B cell (primary cell): ENCODE data around the gene LCN12. TPM values are rescaled to one million over a fixed set of nuclear protein-coding genes. Genes with fewer than 3 reads are reported as not detected.

ENCODE experiments used
- ATAC-seq: fragments of 200-7000 bp; cut with Tn5 transposase; one replicate; pipeline ENCODE4 v1.10.0; 2021; ENCODE audit warnings: low read depth, mild to moderate bottlenecking, moderate number of reproducible peaks, moderate library complexity
- CTCF ChIA-PET: fragments of 350-600 bp; sonication (Branson Sonifier 250); formaldehyde crosslinking; loops from one replicate; lab custom pipeline; 2021; ENCODE audit warnings: antibody characterized with exemption, inconsistent platforms; lab: Charles Lee
- POLR2A ChIA-PET: fragments of 350-600 bp; sonication (Branson Sonifier 250); formaldehyde crosslinking; loops from one replicate; lab custom pipeline; 2021; ENCODE audit warnings: antibody characterized with exemption; lab: Charles Lee
- DNase-seq: peaks from one replicate; pipeline ENCODE4 v3.0.0; 2013
- H2AFZ ChIP-seq: 2 replicates; pipeline ENCODE4 v1.6.1; 2012; ENCODE audit warnings: mild to moderate bottlenecking, low read depth, low read length; ENCODE audit not compliant: insufficient read depth, poor library complexity, severe bottlenecking
- H3K27ac ChIP-seq, 2 donors: 1 replicate in 1 of 2; 2 replicates in 1 of 2; pipeline ENCODE4 v1.5.1; 2012 to 2013; ENCODE audit warnings: low read length in 2 of 2, mild to moderate bottlenecking in 2 of 2, moderate library complexity in 1 of 2
- H3K27me3 ChIP-seq, 4 experiments: fragments of 200-600 bp in 1 of 4; sonication (generic) in 1 of 4; replicated peaks in 1 of 4; 1 replicate in 2 of 4; 2 replicates in 2 of 4; pipeline versions ENCODE4 v1.6.1 to v1.7.0; 2013 to 2016; ENCODE audit warnings: low read length in 3 of 4, mild to moderate bottlenecking in 2 of 4, mixed read lengths in 1 of 4, moderate library complexity in 1 of 4; ENCODE audit not compliant: insufficient read depth in 4 of 4, control insufficient read depth in 3 of 4; ENCODE audit errors: control extremely low read depth in 1 of 4
- H3K36me3 ChIP-seq, 2 experiments: replicated peaks in 1 of 2; 1 replicate in 1 of 2; 2 replicates in 1 of 2; pipeline versions ENCODE4 v1.6.1 to v1.7.1; 2013; ENCODE audit warnings: low read length in 1 of 2; ENCODE audit not compliant: insufficient read depth in 2 of 2, control insufficient read depth in 1 of 2; ENCODE audit errors: control extremely low read depth in 1 of 2, extremely low read depth in 1 of 2
- H3K4me1 ChIP-seq, 2 donors: fragments of 200-600 bp in 1 of 2; sonication (generic) in 1 of 2; 1 replicate in 1 of 2; 2 replicates in 1 of 2; pipeline versions ENCODE4 v1.5.1 to v1.6.1; 2013 to 2017; ENCODE audit warnings: low read length in 2 of 2; ENCODE audit not compliant: control insufficient read depth in 2 of 2, insufficient read depth in 2 of 2
- H3K4me2 ChIP-seq: replicated peaks from 2 replicates; pipeline ENCODE3; 2012; ENCODE audit warnings: mild to moderate bottlenecking, low read depth, low read length; ENCODE audit not compliant: poor library complexity, severe bottlenecking
- H3K4me3 ChIP-seq, 5 experiments: fragments of 200-600 bp in 1 of 5; sonication (generic) in 1 of 5; 1 replicate in 3 of 5; 2 replicates in 2 of 5; pipeline versions ENCODE4 v1.5.1 to v1.7.0; 2011 to 2016; ENCODE audit warnings: low read length in 4 of 5, mild to moderate bottlenecking in 4 of 5, low read depth in 2 of 5, control low read depth in 1 of 5, moderate library complexity in 1 of 5; ENCODE audit not compliant: insufficient read depth in 1 of 5; ENCODE audit errors: control extremely low read depth in 1 of 5, extremely low read depth in 1 of 5
- H3K79me2 ChIP-seq: fragments of 200-600 bp; sonication (generic); one replicate; pipeline ENCODE4 v1.6.0; 2016; ENCODE audit warnings: low read length; ENCODE audit not compliant: control insufficient read depth, insufficient read depth
- H3K9ac ChIP-seq: fragments of 200-600 bp; sonication (generic); 2 replicates; pipeline ENCODE4 v1.6.1; 2017; ENCODE audit warnings: mild to moderate bottlenecking, low read length, moderate library complexity
- H3K9me3 ChIP-seq, 3 donors: one replicate each; pipeline versions ENCODE4 v1.6.1 to v1.7.1; 2013; ENCODE audit warnings: low read length in 2 of 3; ENCODE audit not compliant: control insufficient read depth in 2 of 3, insufficient read depth in 1 of 3; ENCODE audit errors: control extremely low read depth in 1 of 3
- H4K20me1 ChIP-seq: 2 replicates; pipeline ENCODE4 v1.6.0; 2012; ENCODE audit warnings: mild to moderate bottlenecking, low read length; ENCODE audit not compliant: insufficient read depth, control insufficient read depth, poor library complexity, severe bottlenecking
- H3K27ac Mint-ChIP-seq: one replicate; pipeline ENCODE4 v1.8.0; 2021; ENCODE audit warnings: mixed read lengths
- H3K27me3 Mint-ChIP-seq: one replicate; pipeline ENCODE4 v1.8.0; 2021; ENCODE audit warnings: mixed read lengths
- H3K4me1 Mint-ChIP-seq: one replicate; pipeline ENCODE4 v1.8.0; 2021; ENCODE audit warnings: mixed read lengths
- H3K4me3 Mint-ChIP-seq: one replicate; pipeline ENCODE4 v1.8.0; 2021; ENCODE audit warnings: mixed read lengths
- H3K9me3 Mint-ChIP-seq: one replicate; pipeline ENCODE4 v1.8.0; 2022; ENCODE audit warnings: mixed read lengths; ENCODE audit not compliant: insufficient read depth
- EZH2 ChIP-seq: IDR thresholded peaks from 2 replicates; pipeline ENCODE4 v1.6.1; 2012; ENCODE audit warnings: borderline replicate concordance, low read depth, mild to moderate bottlenecking, moderate library complexity, low read length; ENCODE audit not compliant: insufficient read depth, poor library complexity, severe bottlenecking
- WGBS: methylation state at CpG from one replicate; pipeline ENCODE4 v1.1.5; 2013; ENCODE audit warnings: missing lambda C conversion rate; ENCODE audit not compliant: insufficient coverage; 5-methylcytosine and 5-hydroxymethylcytosine counted together
- intact Hi-C: fragments of 100-400 bp; cut with micrococcal nuclease; formaldehyde crosslinking; loops from one replicate; pipeline ENCODE4 v1.10.0; 2022
- polyA plus RNA-seq: library from polyadenylated mRNA; depleted of rRNA; stranded (reverse); fragments of >200 nt; gene quantifications from 2 replicates; pipeline ENCODE4 v1.2.3, GENCODE V29; 2012
- total RNA-seq, 2 donors: library from RNA; stranded (reverse); fragments of 120-200 nt in 1 of 2; gene quantifications; 1 replicate in 1 of 2; 2 replicates in 1 of 2; pipeline versions ENCODE4 v1.2.3 to v1.2.4, GENCODE V29; 2013 to 2022
- TF ChIP-seq, protein P1 (sequence below): fragments of 200-600 bp; IDR thresholded peaks from one replicate; pipeline ENCODE4 v1.8.0; 2022; ENCODE audit warnings: antibody characterized with exemption, mild to moderate bottlenecking

LCN12 gene
- total and polyA plus RNA-seq, 2 donors (not counting 1 experiment from before 2014, with no cell fraction given) = 2.4 to 2.6 TPM

DNA sequence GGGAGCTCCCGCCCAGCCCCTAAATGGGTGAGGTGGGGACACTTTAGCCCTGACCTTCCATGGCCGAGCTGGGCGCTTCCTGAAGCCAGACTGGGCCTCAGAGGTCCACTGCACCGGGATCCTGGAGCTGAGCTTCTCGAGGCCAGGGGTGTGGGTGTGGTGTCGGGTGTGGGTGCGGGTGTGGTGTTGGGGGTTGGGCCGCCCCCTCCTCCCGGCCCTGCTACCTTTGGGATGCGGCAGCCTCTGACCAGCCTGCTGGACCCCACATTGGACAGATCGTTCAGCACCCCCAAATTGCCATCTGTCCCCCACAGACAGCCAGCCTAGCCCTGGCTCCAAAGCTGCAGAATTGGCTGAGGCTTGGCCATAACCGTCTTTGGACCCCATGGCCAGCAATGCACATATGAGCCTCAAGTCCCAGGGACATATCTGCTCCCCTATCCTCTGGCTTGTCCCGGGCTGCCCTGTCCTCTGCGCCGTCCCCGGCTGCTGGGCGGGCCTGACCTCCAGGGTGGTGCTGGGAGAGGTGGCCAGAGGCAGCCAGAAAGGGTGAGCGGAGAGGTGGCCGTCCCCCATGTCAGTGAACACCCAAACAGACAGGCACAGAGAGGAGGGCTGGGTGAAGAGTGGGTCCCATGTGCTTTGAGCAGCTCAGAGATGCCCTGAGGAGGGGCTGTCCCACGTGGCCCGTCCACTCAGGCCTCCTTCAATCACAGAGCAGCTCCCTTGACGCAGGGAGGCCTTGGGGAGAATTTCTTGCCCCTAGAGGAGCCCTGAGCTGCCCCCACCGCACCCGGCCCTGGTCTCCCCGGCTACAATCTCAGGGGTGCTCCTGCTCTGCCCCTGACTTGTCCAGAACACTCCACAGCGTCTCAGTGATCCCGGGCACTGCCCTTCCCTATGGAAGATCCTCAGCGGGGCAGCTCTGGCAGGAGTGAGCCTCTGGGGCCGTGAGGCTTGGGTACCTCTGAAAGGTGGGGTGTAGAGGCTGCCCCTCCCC is 21.8 kb downstream of the LCN12 start:
- peaks cover 6% of the 10 kb centered on the region for H3K27me3 Mint-ChIP-seq
- Histone ChIP-seq H3K9me3 (peaks cover 0 to 4% (median 0%) of the 10 kb centered on the region in 3 donors), H3K9ac (no peak overlapping the region), H3K36me3 (no peaks in the 10 kb centered on the region), H3K79me2 (no peaks in the 10 kb centered on the region), H3K4me2 (no peak overlapping the region), H3K27ac (no peak overlapping the region), H3K4me1 (peaks cover 3 to 5% of the 10 kb centered on the region in 2 donors), H2AFZ (no peak overlapping the region), H3K4me3 (no peak overlapping the region), H3K27me3 (peaks cover 0 to 30% (median 4%) of the 10 kb centered on the region in 4 experiments), H4K20me1 (no peaks in the 10 kb centered on the region)
- no peak overlapping the region for H3K27ac Mint-ChIP-seq
- POLR2A ChIA-PET = no interaction called here
- peaks cover 5% of the 10 kb centered on the region for H3K4me1 Mint-ChIP-seq
- TF ChIP-seq, protein P1, sequence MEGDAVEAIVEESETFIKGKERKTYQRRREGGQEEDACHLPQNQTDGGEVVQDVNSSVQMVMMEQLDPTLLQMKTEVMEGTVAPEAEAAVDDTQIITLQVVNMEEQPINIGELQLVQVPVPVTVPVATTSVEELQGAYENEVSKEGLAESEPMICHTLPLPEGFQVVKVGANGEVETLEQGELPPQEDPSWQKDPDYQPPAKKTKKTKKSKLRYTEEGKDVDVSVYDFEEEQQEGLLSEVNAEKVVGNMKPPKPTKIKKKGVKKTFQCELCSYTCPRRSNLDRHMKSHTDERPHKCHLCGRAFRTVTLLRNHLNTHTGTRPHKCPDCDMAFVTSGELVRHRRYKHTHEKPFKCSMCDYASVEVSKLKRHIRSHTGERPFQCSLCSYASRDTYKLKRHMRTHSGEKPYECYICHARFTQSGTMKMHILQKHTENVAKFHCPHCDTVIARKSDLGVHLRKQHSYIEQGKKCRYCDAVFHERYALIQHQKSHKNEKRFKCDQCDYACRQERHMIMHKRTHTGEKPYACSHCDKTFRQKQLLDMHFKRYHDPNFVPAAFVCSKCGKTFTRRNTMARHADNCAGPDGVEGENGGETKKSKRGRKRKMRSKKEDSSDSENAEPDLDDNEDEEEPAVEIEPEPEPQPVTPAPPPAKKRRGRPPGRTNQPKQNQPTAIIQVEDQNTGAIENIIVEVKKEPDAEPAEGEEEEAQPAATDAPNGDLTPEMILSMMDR = no peak
- no peak for TF ChIP-seq EZH2
- CTCF ChIA-PET = no interaction called here
- intact Hi-C loops = no loop called here
- 91% methylated on average over 28 of the region's 29 CpGs for WGBS
- DNase-seq (no peak), ATAC-seq (no peak)
- H3K9me3 Mint-ChIP-seq = no peaks in the 10 kb centered on the region
- no peak overlapping the region for H3K4me3 Mint-ChIP-seq
